ENCODE results near the gene PTK6. TPM values are rescaled to one million over a fixed set of nuclear protein-coding genes. Genes with fewer than 3 reads are reported as not detected.

PTK6 gene
- total RNA-seq, 1 experiment from 2014 or later: not detected

- no peak for DNase-seq (ENCODE audit: low spot score)
Measured at GRCh38 chr20:63557481-63557891, 20.3 kb upstream of the PTK6 start.

GRCh38 chr20:63556873-63557478 lies 19.8 kb upstream of the PTK6 start:
- DNase-seq (ENCODE audit: low spot score): no peak

GRCh38 chr20:63555661-63556381 lies 18.6 kb upstream of the PTK6 start:
- DNase-seq (ENCODE audit: low spot score): no peak

- DNase-seq (ENCODE audit: low spot score): no peak
Measured at GRCh38 chr20:63554361-63555278, 17.4 kb upstream of the PTK6 start.

GRCh38 chr20:63553933-63554290 lies 16.7 kb upstream of the PTK6 start, which contains the start of gene FNDC11:
FNDC11 (plus strand) TSS chr20:63554159; CDS start chr20:63555664, 1,505 bp downstream.
- DNase-seq (ENCODE audit: low spot score): no peak

- no peak for DNase-seq (ENCODE audit: low spot score)
Measured at GRCh38 chr20:63553251-63553932, 16.2 kb upstream of the PTK6 start.

GRCh38 chr20:63552481-63553249 lies 15.5 kb upstream of the PTK6 start:
- DNase-seq (ENCODE audit: low spot score): no peak

- no peak for DNase-seq (ENCODE audit: low spot score)
Measured at GRCh38 chr20:63551068-63551467, 13.9 kb upstream of the PTK6 start.

GRCh38 chr20:63549679-63550282 lies 12.6 kb upstream of the PTK6 start:
- no peak for DNase-seq (ENCODE audit: low spot score)

GRCh38 chr20:63549019-63549418 lies 11.8 kb upstream of the PTK6 start:
- DNase-seq (ENCODE audit: low spot score): no peak

GRCh38 chr20:63548542-63548941 lies 11.4 kb upstream of the PTK6 start:
- no peak for DNase-seq (ENCODE audit: low spot score)

- no peak for DNase-seq (ENCODE audit: low spot score)
Measured at GRCh38 chr20:63547725-63548480, 10.7 kb upstream of the PTK6 start, which contains the start of gene SRMS. SRMS (minus strand) TSS chr20:63547749; CDS start chr20:63547463, 286 bp downstream.

- DNase-seq (ENCODE audit: low spot score): no peak
Measured at GRCh38 chr20:63546956-63547724, 10.0 kb upstream of the PTK6 start.

GRCh38 chr20:63546256-63546955 lies 9.2 kb upstream of the PTK6 start:
- no peak for DNase-seq (ENCODE audit: low spot score)

- no peak for DNase-seq (ENCODE audit: low spot score)
Measured at GRCh38 chr20:63545814-63546213, 8.6 kb upstream of the PTK6 start.

- DNase-seq (ENCODE audit: low spot score): no peak
Measured at GRCh38 chr20:63544958-63545516, 7.9 kb upstream of the PTK6 start.

- no peak for DNase-seq (ENCODE audit: low spot score)
Measured at GRCh38 chr20:63544241-63544957, 7.2 kb upstream of the PTK6 start.

Measured in H4 (cell line).